Stimulated activated CD8-positive, alpha-beta memory T cell treated with anti-CD3 and anti-CD28 coated beads, Interleukin-15, amount 100 ng/mL, for 4 hours (primary cell): ENCODE measurements around the gene RIMKLB.
"Not testable (repeated sequence)": the region's sequence is repeated elsewhere in the genome, so short reads cannot be mapped to it uniquely, and the experiment has no call there.

Experiments used
- DNase-seq, 2 donors: peaks; one replicate each; pipeline ENCODE4 v3.0.0-alpha.2; 2020; ENCODE audit warnings: low read depth in 2 of 2

RIMKLB gene

GRCh38 chr12:8692573-8692972 is 5.2 kb upstream of the RIMKLB start:
- no peak for DNase-seq

- no peak for DNase-seq
Measured at GRCh38 chr12:8695116-8695515, 2.7 kb upstream of the RIMKLB start.

- DNase-seq: no peak
Measured at GRCh38 chr12:8696442-8697090, 1.2 kb upstream of the RIMKLB start.

GRCh38 chr12:8697120-8697475 is 693 bp upstream of the RIMKLB start:
- peak in 1 of 2 donors; percentile 2 for DNase-seq

GRCh38 chr12:8698132-8698851 is 501 bp downstream of the RIMKLB start:
- DNase-seq: peak in 1 of 2 donors; percentile 33

- DNase-seq: no peak
Measured at GRCh38 chr12:8698879-8699278, 1.1 kb downstream of the RIMKLB start.

GRCh38 chr12:8699714-8700113 is 1.9 kb downstream of the RIMKLB start:
- DNase-seq: no peak

- DNase-seq: no peak
Measured at GRCh38 chr12:8701046-8701660, 3.4 kb downstream of the RIMKLB start.

GRCh38 chr12:8702159-8702558 is 4.4 kb downstream of the RIMKLB start:
- no peak for DNase-seq

GRCh38 chr12:8709124-8709830 is 11.5 kb downstream of the RIMKLB start:
- DNase-seq: no peak

- DNase-seq: no peak
Measured at GRCh38 chr12:8712572-8712971, 14.8 kb downstream of the RIMKLB start.

- no peak for DNase-seq
Measured at GRCh38 chr12:8722286-8722800, 24.6 kb downstream of the RIMKLB start.

GRCh38 chr12:8734873-8735381 is 37.1 kb downstream of the RIMKLB start:
- DNase-seq: no peak

GRCh38 chr12:8742501-8742900 is 44.7 kb downstream of the RIMKLB start:
- DNase-seq: no peak

- not testable (repeated sequence) for DNase-seq
Measured at GRCh38 chr12:8743121-8743520, 45.3 kb downstream of the RIMKLB start.

- not testable (repeated sequence) for DNase-seq
Measured at GRCh38 chr12:8745631-8746030, 47.8 kb downstream of the RIMKLB start.

- no peak for DNase-seq
Measured at GRCh38 chr12:8746046-8746445, 48.3 kb downstream of the RIMKLB start.

- not testable (repeated sequence) for DNase-seq
Measured at GRCh38 chr12:8760076-8760475, 62.3 kb downstream of the RIMKLB start.

GRCh38 chr12:8762701-8763100 is 64.9 kb downstream of the RIMKLB start:
- not testable (repeated sequence) for DNase-seq

GRCh38 chr12:8766121-8766520 is 68.3 kb downstream of the RIMKLB start:
- DNase-seq: not testable (repeated sequence)

GRCh38 chr12:8770499-8770898 is 72.7 kb downstream of the RIMKLB start:
- DNase-seq: no peak

- DNase-seq: no peak
Measured at GRCh38 chr12:8771072-8771471, 73.3 kb downstream of the RIMKLB start.
